ENCODE data around the gene GPR32. TPM values are rescaled to one million over a fixed set of nuclear protein-coding genes. Genes with fewer than 3 reads are reported as not detected.
"Not testable (repeated sequence)": the region's sequence is repeated elsewhere in the genome, so short reads cannot be mapped to it uniquely, and the experiment has no call there.

Gene GPR32
- total RNA-seq, 2 donors from 2014 or later, result not detected

DNA sequence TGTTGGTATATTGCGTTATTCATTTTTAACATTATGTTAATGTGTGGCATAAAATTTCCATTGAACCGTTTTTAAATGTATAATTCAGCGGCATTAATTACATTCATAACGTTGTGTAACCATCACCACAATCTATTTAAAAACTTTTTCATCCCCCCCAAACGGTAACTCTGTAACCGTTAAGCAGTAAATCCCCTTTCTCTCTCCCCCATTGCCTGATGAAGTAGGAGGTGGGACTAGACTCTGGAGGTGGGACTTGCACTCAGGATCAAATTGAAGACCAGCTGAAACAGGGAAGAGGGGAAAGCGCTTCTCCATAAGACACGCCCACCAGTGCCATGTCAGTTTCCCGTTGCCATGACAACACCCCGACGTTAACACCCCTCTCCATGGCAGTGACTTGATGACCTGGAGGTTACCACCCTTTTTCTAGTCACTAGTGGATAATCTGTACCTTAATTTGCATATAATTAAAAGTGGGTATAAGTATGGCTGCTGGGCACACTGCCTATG is 30.3 kb upstream of the GPR32 start:
- DNase-seq (ENCODE audit: low spot score) (no peak), ATAC-seq (ENCODE audit: insufficient number of reproducible peaks, low FRiP score, low read depth) (no peak)
- no peaks in the 10 kb centered on the region for H3K27me3 ChIP-seq (replicated peaks; ENCODE audit: insufficient read depth)
- no peak overlapping the region for H3K4me3 ChIP-seq
- H3K27ac ChIP-seq, result no peak overlapping the region
- TF ChIP-seq, protein P1, sequence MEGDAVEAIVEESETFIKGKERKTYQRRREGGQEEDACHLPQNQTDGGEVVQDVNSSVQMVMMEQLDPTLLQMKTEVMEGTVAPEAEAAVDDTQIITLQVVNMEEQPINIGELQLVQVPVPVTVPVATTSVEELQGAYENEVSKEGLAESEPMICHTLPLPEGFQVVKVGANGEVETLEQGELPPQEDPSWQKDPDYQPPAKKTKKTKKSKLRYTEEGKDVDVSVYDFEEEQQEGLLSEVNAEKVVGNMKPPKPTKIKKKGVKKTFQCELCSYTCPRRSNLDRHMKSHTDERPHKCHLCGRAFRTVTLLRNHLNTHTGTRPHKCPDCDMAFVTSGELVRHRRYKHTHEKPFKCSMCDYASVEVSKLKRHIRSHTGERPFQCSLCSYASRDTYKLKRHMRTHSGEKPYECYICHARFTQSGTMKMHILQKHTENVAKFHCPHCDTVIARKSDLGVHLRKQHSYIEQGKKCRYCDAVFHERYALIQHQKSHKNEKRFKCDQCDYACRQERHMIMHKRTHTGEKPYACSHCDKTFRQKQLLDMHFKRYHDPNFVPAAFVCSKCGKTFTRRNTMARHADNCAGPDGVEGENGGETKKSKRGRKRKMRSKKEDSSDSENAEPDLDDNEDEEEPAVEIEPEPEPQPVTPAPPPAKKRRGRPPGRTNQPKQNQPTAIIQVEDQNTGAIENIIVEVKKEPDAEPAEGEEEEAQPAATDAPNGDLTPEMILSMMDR (IDR thresholded peaks at IDR 0.05), result no peak
- H3K36me3 ChIP-seq, result no peaks in the 10 kb centered on the region
- H3K4me1 ChIP-seq (ENCODE audit: control insufficient read depth in 1 of 2, low read depth in 2 of 2), result no peaks in the 10 kb centered on the region
- no peaks in the 10 kb centered on the region for H3K9me3 ChIP-seq

DNA sequence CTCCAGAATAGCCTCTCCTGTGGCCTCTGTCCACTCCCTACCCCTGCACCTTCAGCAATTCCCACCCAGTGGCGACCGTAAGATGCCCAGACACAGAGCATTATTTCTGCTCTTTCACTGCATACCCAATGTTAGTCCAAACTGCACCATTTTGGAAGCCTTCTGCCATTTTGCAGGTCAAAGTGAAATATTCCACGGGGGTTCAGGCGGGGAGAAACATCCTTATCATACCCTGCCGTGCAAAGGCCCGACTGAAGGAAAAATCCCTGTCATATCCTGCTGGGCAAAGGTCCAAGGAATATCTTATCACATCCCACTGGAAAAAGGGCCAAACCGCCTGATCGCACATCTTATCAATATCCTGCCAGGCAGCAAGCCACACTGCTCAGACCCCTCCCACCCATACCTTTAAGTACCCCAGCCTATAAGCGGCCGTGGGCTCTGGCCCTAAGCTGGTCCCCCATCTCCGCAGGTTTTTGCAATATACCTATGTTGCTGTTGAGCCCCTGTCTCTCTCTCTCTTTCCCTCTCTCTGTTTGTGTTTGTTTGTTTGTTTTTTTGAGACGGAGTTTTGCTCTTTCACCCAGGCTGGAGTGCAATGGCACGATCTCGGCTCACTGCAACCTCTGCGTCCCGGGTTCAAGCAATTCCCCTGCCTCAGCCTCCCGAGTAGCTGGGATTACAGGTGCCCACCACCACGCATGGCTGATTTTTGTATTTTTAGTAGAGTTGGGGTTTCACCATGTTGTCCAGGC is 28.9 kb upstream of the GPR32 start:
- DNase-seq (ENCODE audit: low spot score), result no peak
- Histone ChIP-seq H3K27me3 (replicated peaks; ENCODE audit: insufficient read depth) (no peaks in the 10 kb centered on the region), H3K4me3 (no peak overlapping the region), H3K27ac (no peak overlapping the region), H3K36me3 (no peaks in the 10 kb centered on the region), H3K4me1 (ENCODE audit: control insufficient read depth in 1 of 2, low read depth in 2 of 2) (no peaks in the 10 kb centered on the region), H3K9me3 (no peaks in the 10 kb centered on the region)
- TF ChIP-seq, protein P1 (IDR thresholded peaks at IDR 0.05), result no peak
- no peak for ATAC-seq (ENCODE audit: insufficient number of reproducible peaks, low FRiP score, low read depth)

DNA sequence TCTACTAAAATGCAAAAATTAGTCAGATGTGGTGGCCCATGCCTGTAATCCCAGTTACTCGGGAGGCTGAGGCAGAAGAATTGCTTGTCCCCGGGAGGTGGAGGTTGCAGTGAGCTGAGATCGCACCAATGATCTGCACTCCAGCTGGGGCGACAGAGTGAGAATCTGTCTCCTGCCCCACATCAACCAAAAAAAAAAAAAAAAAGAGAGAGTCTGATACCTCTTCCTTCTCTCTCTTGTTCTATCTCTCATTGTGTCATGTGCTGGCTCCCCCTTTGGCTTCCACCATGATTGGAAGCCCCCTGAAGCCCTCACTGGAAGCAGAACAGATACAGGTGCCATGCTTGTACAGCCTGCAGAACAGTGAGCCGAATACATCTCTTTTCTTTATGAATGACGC is 26.7 kb upstream of the GPR32 start:
- Histone ChIP-seq H3K27ac (no peak overlapping the region), H3K4me1 (ENCODE audit: control insufficient read depth in 1 of 2, low read depth in 2 of 2) (no peaks in the 10 kb centered on the region), H3K9me3 (no peaks in the 10 kb centered on the region), H3K4me3 (no peak overlapping the region), H3K36me3 (no peaks in the 10 kb centered on the region), H3K27me3 (replicated peaks; ENCODE audit: insufficient read depth) (no peaks in the 10 kb centered on the region)
- TF ChIP-seq, protein P1 (IDR thresholded peaks at IDR 0.05), result no peak
- DNase-seq (ENCODE audit: low spot score), result no peak
- no peak for ATAC-seq (ENCODE audit: insufficient number of reproducible peaks, low FRiP score, low read depth)

DNA sequence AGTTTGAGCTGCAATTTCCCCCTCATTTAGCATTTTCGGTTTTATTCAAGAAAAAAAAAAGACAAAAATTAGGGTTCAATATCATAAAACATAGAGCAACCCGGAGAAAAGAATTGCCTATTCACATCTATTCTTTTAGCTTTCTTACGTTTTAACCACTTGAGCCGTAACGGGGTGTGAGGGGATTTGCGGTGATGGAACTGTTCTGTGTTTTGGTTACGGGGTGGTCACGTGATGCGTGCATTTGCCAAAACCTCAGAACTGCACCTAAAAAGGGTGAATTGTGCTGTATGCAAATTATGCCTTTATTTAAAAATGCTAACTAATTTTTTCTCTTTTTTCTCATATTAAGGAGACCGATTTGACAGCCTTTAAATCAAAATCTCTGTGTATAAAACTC is 25.0 kb upstream of the GPR32 start:
- no peaks in the 10 kb centered on the region for H3K36me3 ChIP-seq
- TF ChIP-seq, protein P1 (IDR thresholded peaks at IDR 0.05), result no peak
- no peaks in the 10 kb centered on the region for H3K9me3 ChIP-seq
- H3K4me1 ChIP-seq (ENCODE audit: control insufficient read depth in 1 of 2, low read depth in 2 of 2), result no peaks in the 10 kb centered on the region
- no peak overlapping the region for H3K27ac ChIP-seq
- no peak for DNase-seq (ENCODE audit: low spot score)
- no peaks in the 10 kb centered on the region for H3K27me3 ChIP-seq (replicated peaks; ENCODE audit: insufficient read depth)
- H3K4me3 ChIP-seq, result no peak overlapping the region
- ATAC-seq (ENCODE audit: insufficient number of reproducible peaks, low FRiP score, low read depth), result no peak

DNA sequence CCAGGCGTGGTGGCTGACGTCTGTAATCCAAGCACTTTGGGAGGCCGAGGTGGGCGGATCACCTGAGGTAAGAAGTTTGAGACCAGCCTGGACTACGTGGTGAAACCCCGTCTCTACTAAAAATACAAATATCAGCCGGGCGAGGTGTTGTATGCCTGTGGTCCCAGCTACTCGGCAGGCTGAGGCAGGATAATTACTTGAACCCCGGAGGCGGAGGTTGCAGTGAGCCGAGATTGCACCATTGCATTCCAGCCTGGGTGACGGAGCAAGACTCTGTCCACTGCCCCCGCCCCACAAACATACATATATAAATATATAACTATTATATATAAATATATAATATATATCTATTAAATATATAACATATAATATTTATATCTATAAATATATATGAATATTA is 23.1 kb upstream of the GPR32 start:
- not testable (repeated sequence) for H3K9me3 ChIP-seq; ATAC-seq (ENCODE audit: insufficient number of reproducible peaks, low FRiP score, low read depth); H3K4me1 ChIP-seq (ENCODE audit: control insufficient read depth in 1 of 2, low read depth in 2 of 2); H3K4me3 ChIP-seq; H3K27ac ChIP-seq; H3K27me3 ChIP-seq (replicated peaks; ENCODE audit: insufficient read depth); H3K36me3 ChIP-seq; DNase-seq (ENCODE audit: low spot score)

DNA sequence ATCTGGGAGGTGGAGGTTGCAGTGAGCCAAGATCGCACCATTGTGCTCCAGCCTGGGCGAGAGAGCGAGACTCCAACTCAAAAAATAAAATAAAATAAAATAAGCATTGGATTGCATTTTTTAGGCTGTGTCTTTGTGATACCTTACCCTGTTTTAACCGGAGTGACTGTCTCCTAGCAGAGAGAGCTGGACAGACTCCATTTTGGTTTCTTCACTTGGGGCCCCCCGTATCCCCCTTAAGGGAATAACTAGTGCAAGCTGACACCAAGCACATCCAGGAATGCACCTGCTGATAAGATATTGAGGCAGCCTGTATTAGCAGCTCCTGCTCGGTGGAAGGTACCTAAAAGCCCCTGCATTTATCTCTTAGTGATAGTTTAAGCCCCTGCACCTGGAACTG is 20.8 kb upstream of the GPR32 start:
- no peaks in the 10 kb centered on the region for H3K27me3 ChIP-seq (replicated peaks; ENCODE audit: insufficient read depth)
- no peaks in the 10 kb centered on the region for H3K9me3 ChIP-seq
- TF ChIP-seq, protein P1 (IDR thresholded peaks at IDR 0.05), result no peak
- H3K36me3 ChIP-seq, result no peaks in the 10 kb centered on the region
- DNase-seq (ENCODE audit: low spot score) (no peak), ATAC-seq (ENCODE audit: insufficient number of reproducible peaks, low FRiP score, low read depth) (no peak)
- no peak overlapping the region for H3K4me3 ChIP-seq
- no peaks in the 10 kb centered on the region for H3K4me1 ChIP-seq (ENCODE audit: control insufficient read depth in 1 of 2, low read depth in 2 of 2)
- H3K27ac ChIP-seq, result no peak overlapping the region
